ENCODE data around the gene MGA.

MGA gene

GRCh38 chr15:41666353-41666920, 6.2 kb downstream of the MGA start:
- Histone ChIP-seq H3K27me3 (ENCODE audit: insufficient read depth, low read depth, severe bottlenecking) (no peaks in the 10 kb centered on the region), H3K4me3 (ENCODE audit: low read depth, low read length) (no peak overlapping the region), H3K9me3 (ENCODE audit: severe bottlenecking) (no peaks in the 10 kb centered on the region), H3K27ac (no peak overlapping the region), H3K36me3 (peaks cover 7% of the 10 kb centered on the region)
- DNase-seq = no peak
- TF ChIP-seq CTCF (IDR thresholded peaks at IDR 0.05; ENCODE audit: low read depth, low read length) = no peak

GRCh38 chr15:41669701-41670100, 9.5 kb downstream of the MGA start:
- peaks cover 7% of the 10 kb centered on the region for H3K36me3 ChIP-seq
- DNase-seq = no peak

GRCh38 chr15:41671656-41672648, 11.7 kb downstream of the MGA start:
- Histone ChIP-seq H3K4me3 (ENCODE audit: low read depth, low read length) (no peak overlapping the region), H3K36me3 (peaks cover 7% of the 10 kb centered on the region), H3K27me3 (ENCODE audit: insufficient read depth, low read depth, severe bottlenecking) (no peaks in the 10 kb centered on the region), H3K9me3 (ENCODE audit: severe bottlenecking) (no peaks in the 10 kb centered on the region), H3K27ac (no peak overlapping the region)
- DNase-seq = peak; percentile 16
- TF ChIP-seq CTCF (IDR thresholded peaks at IDR 0.05; ENCODE audit: low read depth, low read length) = no peak

More at GRCh38 chr15:41669701-41670100, 9.5 kb downstream of the MGA start:
- no peak overlapping the region for H3K4me3 ChIP-seq (ENCODE audit: low read depth, low read length)
- H3K27ac ChIP-seq = no peak overlapping the region
- H3K27me3 ChIP-seq (ENCODE audit: insufficient read depth, low read depth, severe bottlenecking) = no peaks in the 10 kb centered on the region
- no peaks in the 10 kb centered on the region for H3K9me3 ChIP-seq (ENCODE audit: severe bottlenecking)
- TF ChIP-seq CTCF (IDR thresholded peaks at IDR 0.05; ENCODE audit: low read depth, low read length) = no peak

GRCh38 chr15:41675337-41675736, 15.1 kb downstream of the MGA start:
- TF ChIP-seq CTCF (IDR thresholded peaks at IDR 0.05; ENCODE audit: low read depth, low read length) = no peak
- Histone ChIP-seq H3K9me3 (ENCODE audit: severe bottlenecking) (no peaks in the 10 kb centered on the region), H3K36me3 (no peaks in the 10 kb centered on the region; the same call in none of the 2 replicates), H3K27ac (no peak overlapping the region), H3K27me3 (ENCODE audit: insufficient read depth, low read depth, severe bottlenecking) (no peaks in the 10 kb centered on the region), H3K4me3 (ENCODE audit: low read depth, low read length) (no peak overlapping the region)
- no peak for DNase-seq

GRCh38 chr15:41678742-41679141, 18.5 kb downstream of the MGA start:
- no peaks in the 10 kb centered on the region for H3K27me3 ChIP-seq (ENCODE audit: insufficient read depth, low read depth, severe bottlenecking)
- DNase-seq = no peak
- H3K27ac ChIP-seq = no peak overlapping the region
- no peak overlapping the region for H3K4me3 ChIP-seq (ENCODE audit: low read depth, low read length)
- peaks cover 3% of the 10 kb centered on the region for H3K36me3 ChIP-seq
- no peak for TF ChIP-seq CTCF (IDR thresholded peaks at IDR 0.05; ENCODE audit: low read depth, low read length)
- H3K9me3 ChIP-seq (ENCODE audit: severe bottlenecking) = no peaks in the 10 kb centered on the region

Data from WERI-Rb-1 (cell line).